GM06990 (cell line): Measurements from ENCODE around the gene NIPBL.

ENCODE experiments used
- DNase-seq: peaks from one replicate; pipeline ENCODE4 v3.0.0-alpha.2; 2011; ENCODE audit not compliant: insufficient read length; ENCODE audit errors: extremely low read depth
- H3K27me3 ChIP-seq: replicated peaks from 2 replicates; pipeline ENCODE4 v1.6.0; 2011; ENCODE audit warnings: low read length; ENCODE audit not compliant: control insufficient read depth, insufficient read depth
- H3K36me3 ChIP-seq: 2 replicates; pipeline ENCODE4 v1.5.1; 2011; ENCODE audit warnings: low read length; ENCODE audit not compliant: control insufficient read depth, insufficient read depth
- H3K4me3 ChIP-seq: replicated peaks from 2 replicates; pipeline ENCODE4 v1.5.1; 2011; ENCODE audit warnings: low read depth, mild to moderate bottlenecking, control low read depth, low read length
- CTCF ChIP-seq: IDR thresholded peaks from 2 replicates; pipeline ENCODE4 v1.5.1; 2011; ENCODE audit warnings: low read length, control low read depth, mild to moderate bottlenecking, inconsistent platforms; ENCODE audit not compliant: insufficient read depth, poor library complexity, severe bottlenecking

The NIPBL gene

GRCh38 chr5:36919238-36919637 is 42.7 kb downstream of the NIPBL start:
- no peak for TF ChIP-seq CTCF
- H3K36me3 ChIP-seq = no peaks in the 10 kb centered on the region
- no peak overlapping the region for H3K4me3 ChIP-seq
- no peaks in the 10 kb centered on the region for H3K27me3 ChIP-seq
- no peak for DNase-seq

DNA sequence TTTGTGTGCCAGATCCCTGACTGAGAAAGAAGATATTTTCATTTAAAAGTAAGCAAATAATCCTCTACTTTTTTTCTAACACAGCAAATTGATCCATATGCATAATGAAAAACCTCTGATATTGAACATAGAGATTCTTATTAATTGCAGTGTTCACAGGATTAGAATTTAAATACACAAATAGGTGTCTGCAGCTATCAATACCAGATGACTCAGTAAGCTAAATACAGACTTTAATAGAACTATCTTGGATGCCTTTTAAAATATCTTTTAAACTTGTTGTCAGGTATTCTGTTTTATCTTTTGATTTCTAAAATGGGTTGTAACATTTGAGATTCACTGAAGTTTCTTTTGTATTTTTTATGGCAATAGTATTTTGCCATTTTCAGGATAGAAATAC is 43.1 kb downstream of the NIPBL start:
- TF ChIP-seq CTCF = no peak
- H3K36me3 ChIP-seq = no peaks in the 10 kb centered on the region
- DNase-seq = no peak
- no peaks in the 10 kb centered on the region for H3K27me3 ChIP-seq
- H3K4me3 ChIP-seq = no peak overlapping the region

- TF ChIP-seq CTCF = no peak
- Histone ChIP-seq H3K36me3 (no peaks in the 10 kb centered on the region), H3K27me3 (no peaks in the 10 kb centered on the region), H3K4me3 (no peak overlapping the region)
- no peak for DNase-seq
These were observed 52.4 kb downstream of the NIPBL start for GRCh38 chr5:36928947-36929346.

DNA sequence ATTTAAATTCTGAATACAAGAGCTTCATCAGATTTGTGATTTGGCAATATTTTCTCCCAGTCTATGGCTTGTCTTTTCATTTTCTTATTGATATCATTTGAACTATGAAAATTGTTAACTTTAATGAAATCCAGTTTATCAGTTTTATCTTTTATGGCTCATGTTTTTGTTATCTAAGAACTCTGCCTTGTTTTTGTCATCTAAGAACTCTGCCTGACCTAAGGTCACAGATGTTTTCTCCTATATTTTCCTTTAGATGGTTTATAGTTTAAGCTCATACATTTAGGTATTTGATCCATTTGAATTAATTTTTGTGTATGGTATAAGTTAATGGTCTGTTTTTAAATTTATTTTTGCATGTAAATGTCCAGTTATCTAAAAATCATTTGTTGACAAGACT is 52.9 kb downstream of the NIPBL start:
- no peaks in the 10 kb centered on the region for H3K36me3 ChIP-seq
- no peaks in the 10 kb centered on the region for H3K27me3 ChIP-seq
- no peak for DNase-seq
- no peak overlapping the region for H3K4me3 ChIP-seq
- TF ChIP-seq CTCF = no peak

DNA sequence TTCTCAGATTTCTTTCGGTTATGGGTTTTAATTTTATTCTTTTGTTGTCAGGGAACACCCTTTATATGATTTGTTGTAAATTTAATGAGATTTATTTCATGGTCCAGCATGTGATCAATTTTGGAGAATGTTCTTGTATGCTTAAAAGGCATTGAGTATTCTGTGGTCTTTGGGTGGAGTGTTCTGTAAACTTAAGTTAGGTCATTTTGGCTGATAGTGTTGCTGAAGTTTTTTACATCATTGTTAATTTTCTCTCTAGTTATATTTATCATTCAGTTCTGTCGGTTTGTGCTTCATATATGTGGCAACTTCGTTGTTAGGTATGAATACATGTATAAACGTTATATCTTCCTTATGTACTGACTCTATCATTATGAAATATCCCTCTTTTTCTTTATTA is 55.5 kb downstream of the NIPBL start:
- no peaks in the 10 kb centered on the region for H3K36me3 ChIP-seq
- no peak for DNase-seq
- no peaks in the 10 kb centered on the region for H3K27me3 ChIP-seq
- TF ChIP-seq CTCF = no peak
- H3K4me3 ChIP-seq = no peak overlapping the region

DNA sequence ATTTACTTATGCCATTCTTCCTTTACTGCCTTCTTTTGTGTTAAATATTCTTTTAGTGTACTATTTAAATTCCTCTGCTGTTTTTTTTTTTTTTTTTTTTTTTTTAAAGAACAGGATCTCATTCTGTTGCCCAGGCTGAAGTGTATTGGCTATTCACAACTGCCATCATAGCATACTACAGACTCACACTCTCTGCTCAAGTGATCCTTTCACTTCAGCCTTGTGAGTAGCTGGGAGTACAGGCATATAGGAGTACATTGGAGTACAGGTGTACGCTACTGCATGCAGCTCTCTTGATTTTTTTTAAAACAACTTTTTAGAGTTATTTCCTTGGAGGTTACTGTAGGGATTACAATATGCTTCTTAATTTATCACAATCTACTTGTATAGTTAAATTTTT is 56.1 kb downstream of the NIPBL start:
- no peak for TF ChIP-seq CTCF
- Histone ChIP-seq H3K4me3 (no peak overlapping the region), H3K36me3 (no peaks in the 10 kb centered on the region), H3K27me3 (no peaks in the 10 kb centered on the region)
- DNase-seq = no peak
